Activated CD4-positive, alpha-beta T cell treated with anti-CD3 and anti-CD28 coated beads for 1 hour (primary cell): ENCODE data around the gene LHFPL6.

Experiments
- DNase-seq: peaks from one replicate; pipeline ENCODE4 v3.0.0-alpha.2; 2020

Gene LHFPL6

DNA sequence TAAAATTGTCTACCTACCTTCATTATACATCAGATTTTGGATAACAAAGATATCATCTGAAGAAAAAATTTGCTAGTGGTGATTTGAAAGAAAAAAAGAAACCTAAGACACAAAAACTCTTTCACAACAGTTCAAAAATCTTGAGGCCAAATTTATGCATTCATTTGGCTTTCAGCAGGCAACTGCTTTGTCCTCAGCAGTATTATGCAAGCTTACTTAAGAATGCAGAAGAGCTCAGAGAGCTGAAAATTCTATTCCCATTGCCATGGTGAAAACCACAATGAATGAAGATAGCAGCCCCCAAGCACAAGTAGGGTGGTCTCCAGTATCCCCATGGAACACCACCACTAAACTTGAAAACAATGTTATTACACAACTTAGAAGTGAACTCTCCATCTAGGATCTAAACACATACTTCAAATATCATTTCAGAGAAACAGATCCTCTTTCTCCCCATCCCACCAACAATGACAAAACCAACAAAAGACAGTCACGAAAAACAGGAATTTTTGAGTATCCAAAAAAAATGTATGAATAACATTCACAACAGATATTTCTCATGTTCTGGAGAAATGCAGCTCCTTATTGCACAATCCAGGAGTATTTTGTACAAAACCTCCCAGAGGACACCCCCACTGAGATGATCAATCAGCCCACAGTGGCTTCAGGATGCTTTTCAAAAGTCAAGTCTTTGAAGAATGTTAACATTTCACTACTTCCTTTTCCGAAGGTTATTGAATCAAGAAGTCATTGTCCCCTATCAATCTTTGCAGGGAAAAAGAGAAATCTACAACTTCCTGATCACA is 192.7 kb downstream of the LHFPL6 start:
- DNase-seq, result no peak

DNA sequence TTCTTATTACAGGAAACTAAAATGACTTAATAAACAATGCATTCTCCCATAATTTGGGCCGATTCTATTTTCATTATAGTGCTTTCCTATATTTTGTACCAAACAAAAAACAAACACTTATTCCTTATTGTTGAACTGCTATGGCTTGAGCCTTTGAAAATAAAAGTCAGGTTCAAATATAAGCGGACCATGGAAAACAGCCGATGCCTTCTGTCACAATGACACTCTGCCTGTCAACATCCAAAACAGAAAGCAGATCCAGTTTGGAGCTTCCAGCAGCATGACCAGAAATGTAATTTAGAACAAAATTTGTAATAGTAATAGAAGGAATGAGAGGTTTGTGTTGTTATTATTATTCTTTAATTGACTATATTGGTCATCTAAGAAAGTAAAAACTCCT is 194.5 kb downstream of the LHFPL6 start:
- no peak for DNase-seq

DNA sequence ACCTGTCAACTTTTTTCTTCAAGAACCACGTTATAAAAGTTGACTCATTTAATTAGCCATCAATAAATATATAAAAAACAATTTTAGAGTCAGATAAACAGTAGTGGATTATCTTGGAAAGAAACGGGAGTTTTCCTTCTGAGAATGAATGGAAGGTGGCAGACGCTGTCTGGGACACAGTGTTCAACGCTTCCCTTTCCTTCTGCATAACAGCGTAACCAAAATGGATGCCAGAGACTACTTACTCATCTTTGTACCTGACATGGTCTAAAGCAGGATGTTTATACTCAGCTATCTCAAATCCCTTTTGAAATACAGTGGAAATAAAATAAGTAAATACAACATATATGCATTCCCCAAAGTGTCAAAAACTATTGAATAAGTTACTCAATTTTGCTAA is 195.2 kb downstream of the LHFPL6 start:
- DNase-seq, result no peak

DNA sequence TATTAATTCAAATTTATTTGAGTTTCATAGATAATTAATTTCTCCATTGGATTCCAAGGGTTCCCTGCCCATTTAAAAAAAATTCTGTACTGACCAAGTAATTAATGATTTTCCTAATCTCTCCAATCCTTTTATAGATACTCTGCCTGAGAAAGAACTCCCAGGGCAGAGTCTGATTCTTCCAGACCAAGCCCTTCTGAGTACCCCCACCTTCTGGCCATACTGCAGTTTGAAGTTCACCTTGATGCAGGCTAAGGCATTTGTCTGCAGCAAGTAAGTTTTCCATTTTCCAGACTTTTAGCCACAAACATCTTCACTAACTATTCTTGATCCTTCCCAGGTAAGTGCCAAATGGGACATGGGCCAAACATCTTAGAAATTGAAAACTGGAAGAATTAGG is 195.9 kb downstream of the LHFPL6 start:
- no peak for DNase-seq

DNA sequence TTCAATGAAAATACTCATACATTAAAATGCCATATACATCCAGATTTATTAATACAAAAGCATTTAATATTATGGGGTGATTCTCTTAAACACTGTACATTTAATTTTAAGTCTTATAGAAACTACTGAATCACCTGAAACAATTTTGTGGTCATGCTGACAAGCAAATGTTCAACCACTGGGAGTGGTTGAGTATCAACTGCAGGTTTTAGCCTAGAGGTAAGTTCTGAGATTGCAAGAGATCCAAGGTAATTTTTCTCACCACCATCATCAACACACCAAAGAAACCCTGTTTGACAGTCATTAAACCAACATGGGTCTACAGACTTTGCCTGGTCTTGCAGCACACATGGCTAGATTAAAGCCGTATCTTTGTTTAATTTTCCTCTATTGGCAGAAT is 196.3 kb downstream of the LHFPL6 start:
- no peak for DNase-seq

DNA sequence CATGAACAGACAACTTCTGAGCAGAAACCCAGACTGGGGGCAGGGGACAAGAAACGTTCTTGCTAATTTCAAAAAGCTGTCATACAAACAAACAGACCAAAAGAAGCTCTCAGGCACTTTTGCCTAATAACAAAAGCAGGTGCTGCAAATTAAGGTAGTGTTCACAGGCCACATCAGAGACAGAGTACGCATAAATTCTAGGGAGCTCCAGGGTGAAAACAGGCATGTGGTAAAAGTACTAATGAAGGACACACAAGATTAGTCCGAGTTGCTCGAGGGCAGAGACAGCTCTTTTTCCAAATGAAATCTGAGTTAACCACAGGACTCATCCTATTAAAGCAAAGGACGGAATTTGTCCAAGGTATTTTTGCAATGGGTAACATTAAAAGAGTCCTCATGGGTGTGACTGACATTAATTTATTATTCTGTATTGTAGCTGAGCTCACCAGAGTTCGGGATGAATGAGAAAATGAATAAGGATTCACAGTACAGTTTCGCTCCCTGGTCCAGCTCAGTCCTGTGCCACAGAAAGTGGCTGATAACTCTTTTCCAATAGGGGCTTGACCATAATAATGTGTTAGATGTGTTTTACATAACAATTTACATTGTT is 197.3 kb downstream of the LHFPL6 start:
- no peak for DNase-seq

DNA sequence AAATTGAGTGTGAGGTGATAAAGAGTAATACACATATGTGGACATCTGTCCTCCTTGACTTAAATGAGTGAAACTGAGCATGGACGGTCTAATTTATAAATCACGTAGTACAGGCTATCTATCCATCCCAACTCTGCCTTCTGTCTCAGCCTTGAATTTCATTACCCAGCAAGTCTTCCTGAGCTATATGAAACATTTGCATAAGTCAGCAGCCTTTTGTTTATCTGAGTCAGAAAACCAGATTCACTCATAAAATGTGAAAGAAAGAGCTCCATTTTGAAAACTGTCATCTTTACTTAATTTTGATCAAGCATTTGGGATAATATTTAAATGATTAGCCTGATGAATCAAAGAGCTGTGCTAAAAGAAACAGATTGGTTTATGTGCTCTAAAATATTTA is 197.9 kb downstream of the LHFPL6 start:
- DNase-seq, result no peak

DNA sequence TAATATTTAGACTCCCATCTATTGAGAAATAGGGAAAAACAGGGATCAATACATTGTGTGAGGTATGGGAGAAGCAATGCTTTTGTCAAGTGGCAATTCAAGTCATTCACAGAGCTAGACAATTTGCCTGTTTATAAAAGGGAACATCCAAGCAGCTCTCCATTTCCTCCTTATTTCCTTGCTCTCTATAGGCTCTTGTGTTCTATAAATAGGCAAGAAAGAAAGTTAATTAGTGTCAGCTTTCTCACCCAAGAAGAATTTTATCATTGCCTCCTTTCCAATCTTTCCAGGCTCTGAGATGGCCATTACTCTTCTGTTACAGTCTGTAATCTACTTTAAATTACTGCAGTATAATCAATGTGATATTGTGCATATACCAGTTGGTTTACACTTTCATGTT is 199.9 kb downstream of the LHFPL6 start:
- DNase-seq, result no peak

DNA sequence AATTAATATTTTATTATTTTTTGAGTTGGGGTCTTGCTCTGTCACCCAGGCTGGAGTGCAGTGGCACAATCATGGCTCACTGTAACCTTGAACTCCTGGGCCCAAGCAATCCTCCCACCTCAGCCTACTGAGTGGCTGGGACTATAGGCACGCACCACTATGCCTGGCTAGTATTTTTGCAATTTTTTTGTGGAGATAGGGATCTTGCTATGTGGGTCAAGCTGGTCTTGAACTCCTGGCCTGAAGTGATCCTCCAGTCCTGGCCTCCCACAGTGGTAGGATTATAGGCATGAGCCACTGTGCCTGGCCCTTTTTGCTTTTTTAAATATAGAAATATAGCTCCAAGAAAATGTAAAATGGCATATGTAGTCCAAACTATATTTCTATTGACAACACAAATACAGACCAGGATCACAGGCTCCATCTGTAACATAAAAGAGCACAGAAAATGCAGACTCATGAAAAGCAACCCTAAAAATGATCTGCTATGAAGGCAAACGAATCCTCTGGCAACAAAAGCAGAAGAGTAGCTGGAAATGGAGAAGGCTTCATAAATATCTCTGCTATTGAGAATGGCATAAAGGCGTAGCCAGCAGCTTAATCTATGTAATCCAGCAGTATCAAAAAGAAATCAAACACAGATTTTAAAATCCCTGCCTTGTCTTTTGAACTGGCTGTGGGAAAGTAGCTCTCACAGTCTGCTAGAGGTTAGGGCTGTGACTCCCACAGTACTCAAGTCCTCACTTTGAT is 200.6 kb downstream of the LHFPL6 start:
- DNase-seq, result no peak

DNA sequence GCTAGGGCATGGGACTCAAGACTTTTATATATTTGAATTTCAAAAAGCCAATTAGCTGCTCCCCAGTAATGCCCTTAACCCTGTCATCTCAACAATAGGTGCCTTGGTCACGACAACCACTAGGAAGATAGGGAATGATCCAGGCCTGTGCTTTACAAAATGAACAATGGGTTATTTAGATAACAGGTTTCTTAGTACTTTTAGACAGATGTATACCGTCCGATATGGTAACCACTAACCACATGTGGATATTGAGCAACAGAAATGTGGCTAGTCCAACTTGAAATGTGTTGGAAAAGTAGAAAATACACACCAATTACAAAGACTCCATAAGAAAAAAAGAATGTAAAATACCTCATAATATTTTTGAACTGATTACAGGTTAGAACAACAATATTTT is 201.2 kb downstream of the LHFPL6 start:
- no peak for DNase-seq

DNA sequence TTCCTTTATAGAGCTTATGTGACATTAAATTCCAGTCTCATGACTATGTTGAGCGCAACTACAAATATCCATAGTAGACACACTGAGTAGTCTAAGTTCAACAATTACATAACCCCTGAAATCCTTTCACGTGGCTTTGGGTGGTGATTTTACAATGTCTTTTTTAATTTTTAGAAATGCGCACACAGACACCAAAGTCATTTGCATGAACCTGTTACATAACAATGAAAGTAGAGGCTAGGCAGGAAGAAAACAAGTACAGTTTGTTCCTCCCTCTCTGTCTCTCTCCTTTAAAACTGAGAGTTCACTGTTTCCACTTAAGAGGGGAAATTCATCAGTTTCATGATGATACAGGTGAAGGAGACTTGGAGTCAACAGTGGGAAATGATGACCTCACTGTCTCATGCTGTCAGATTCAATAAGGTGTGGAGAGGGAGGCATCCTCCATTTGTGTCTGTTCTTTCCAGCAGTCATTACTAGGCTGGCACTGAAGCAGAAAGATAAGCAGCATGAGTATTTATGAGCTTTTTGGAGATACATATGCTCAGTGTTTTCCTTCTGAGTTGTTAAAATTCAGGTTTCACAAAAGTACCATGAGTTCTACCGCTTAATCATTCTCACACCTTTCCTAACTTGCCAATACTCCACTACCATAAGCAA is 201.8 kb downstream of the LHFPL6 start:
- DNase-seq, result no peak

DNA sequence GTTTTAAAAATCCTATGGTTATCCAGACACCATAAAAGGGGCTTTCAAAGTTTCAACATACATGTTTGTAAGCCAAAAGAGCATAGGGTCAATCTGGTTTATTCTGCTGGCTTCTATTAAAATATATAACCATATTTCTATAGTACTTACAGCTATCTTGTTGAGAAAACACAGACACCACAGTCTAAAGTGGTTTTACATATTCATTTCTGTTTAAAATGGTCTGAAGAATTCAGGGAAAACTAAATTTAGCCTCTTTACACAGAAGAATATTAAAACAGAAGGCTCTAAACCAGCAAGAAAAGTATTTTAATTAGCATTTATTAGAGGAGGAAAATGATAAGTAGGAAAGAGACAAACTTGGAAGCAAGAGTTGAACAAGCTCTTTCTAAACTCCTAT is 203.9 kb downstream of the LHFPL6 start:
- DNase-seq, result no peak

DNA sequence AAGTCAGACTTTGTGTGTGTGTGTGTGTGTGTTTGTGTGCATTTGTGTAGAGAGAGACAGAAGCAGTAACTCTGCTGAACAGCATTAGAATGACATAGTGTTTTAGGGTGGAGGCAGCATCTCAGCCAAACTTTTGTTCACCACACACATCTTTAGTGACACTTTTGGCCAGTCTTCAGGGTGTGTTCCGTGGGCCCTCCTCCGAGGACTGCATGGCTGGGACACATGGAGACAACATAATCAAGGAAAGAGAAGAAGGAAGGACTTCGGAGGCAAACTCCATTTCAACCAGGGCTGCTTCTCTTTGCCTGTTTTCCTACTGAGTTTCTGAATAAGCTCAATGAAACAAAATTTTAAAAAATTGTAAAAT is 205.1 kb downstream of the LHFPL6 start:
- no peak for DNase-seq

DNA sequence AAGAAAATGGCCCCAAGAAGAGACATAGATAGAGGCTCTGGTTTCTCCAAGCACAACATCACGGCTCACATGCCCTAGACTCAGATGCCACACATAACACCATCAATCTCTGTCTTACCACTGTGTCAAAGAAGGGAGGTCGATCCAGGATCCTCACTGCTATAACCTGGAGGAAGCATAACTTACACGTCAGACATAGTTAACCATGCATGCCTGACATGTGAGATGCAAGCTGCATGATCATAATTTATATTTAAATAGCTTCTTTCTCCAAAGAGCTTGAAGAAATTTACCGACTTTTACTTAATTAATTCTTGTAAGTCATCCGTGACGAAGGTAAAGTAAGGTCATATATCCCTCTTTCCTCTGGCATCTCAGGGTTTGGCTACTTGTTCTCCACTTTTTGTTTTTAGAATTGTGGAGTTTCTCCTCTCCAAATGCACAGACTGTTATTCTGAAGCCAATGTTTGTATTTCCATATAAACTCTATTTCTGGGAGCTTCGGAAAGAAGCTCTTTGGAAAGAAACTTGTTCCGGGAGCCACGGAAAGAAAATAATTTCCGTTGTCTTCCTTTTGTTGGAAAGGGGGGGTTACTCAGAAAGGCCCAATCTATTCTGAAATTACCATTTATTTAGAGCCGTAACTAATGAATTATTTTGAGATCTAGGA is 205.6 kb downstream of the LHFPL6 start:
- no peak for DNase-seq

DNA sequence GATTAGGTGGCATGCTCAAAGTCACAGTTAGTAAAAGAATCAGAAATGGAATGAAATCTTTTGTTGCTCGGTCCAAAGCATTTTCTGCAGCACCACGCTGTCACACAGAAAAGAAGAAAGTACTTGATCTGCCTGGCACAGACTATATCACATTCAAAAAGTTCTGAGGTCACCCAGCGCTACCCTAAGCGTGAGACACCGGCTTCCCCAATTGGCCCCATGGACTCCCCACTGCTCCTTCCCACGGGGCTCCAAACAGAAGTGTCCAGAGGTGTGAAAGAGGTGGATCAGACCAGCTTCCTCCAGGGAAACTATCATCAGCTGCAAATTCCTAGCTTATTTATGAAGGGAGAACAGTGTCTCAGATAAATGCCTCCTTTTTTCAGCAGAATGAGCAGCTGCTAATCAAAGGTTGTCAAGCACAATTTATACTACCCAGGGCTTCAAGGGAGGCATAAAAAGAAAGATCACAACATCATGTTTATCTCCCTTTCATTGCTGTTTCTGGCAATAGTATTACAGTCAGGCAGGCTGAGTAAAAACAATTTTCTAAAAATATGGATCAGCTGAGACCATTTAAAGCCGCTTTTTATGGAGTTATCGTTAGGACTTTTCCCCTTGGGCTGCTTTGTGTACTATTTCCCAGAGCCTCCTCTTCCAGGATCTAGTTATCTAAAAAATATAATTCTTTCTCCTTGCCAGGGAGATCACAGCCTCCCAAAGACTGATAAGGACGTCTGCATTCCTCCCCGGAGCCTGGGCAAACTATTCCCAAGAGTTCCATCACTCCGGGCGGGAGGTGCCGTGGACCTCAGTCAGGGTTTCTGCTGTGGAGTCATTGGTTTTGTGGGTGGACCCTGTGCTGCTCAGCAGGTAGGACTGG is 208.0 kb downstream of the LHFPL6 start:
- DNase-seq, result no peak

DNA sequence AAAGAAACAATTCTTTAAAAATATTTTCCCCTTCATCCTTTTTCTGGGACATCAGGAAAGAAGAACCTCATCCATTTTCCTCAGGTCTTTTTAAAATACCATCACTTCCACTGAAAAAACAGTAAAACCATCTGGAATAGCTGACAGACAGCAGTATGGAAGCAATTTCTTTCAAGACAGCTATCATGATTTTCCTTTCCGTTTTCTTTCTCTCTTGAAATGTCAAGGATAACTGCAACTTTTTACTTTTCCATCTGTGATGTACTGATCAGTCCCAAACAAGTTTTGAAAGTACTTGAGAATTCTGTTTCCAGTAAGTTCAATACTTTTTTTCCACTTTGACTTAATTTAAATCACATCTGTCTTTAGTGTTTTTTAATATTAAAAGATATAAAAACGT is 211.2 kb downstream of the LHFPL6 start:
- no peak for DNase-seq

DNA sequence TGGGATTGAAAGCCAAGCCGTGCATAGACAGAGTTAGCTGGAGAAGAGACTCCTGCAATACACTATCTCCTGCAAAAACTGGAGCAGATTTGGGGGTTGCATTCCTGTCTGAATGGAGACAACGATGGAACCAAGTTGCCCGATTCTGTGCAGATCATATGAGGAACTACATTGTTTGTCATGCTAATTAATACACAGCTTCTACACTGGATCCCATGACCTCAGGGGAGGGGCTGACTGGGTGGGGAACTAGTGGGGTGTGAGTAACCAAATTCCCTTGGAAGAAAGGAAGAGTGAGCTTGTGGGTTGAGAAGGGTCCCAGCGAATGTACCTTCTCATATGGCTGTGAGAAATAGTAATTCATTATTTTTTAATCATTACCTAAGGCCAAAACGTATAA is 214.0 kb downstream of the LHFPL6 start:
- no peak for DNase-seq

DNA sequence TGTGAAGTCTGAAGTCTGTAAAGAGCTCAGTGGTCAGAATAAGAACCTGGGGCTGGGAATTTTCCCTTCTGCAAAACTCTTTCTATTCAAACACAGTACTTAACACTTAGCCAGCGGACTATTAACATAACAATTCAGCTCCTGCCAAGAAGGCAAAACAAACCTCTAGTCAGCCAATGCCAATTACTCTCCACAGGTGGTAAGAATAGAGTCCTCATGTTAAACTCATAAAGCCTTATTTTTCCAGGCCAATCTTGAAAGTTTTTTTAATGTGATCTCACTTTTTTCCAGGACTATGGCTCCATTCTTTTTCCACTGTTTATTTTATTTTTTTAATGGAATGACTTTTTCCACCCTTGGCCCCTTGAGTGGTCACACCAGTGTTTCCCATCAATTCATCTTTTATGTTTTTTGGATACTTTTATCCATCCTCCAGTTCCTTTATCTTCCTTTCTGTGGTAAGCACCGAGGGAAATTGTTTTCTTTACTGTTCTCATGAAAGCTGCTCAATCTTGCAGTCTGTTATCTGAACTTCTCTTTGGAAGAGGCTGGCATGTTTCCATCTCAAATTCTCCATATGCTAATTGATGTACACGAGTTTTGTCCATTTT is 217.3 kb downstream of the LHFPL6 start:
- DNase-seq, result no peak

DNA sequence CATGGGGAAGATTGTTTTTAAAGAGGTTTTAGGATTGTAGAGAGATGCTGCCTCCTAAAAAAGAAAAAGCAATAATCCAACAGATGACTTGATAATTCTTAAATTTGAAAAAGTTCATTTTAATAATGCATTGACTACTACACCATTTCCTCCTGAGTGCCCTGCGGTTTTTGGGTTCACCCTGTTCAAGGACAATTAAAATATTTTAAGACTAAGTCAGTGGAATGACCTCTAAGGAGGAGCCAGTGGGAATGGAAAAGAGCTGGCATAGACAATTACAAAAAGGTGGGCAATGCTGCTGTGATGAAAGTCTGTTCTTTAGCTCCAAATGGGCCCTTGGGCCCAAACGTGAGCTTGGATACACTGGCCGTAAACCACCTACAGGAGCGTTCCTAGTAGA is 217.8 kb downstream of the LHFPL6 start:
- no peak for DNase-seq

DNA sequence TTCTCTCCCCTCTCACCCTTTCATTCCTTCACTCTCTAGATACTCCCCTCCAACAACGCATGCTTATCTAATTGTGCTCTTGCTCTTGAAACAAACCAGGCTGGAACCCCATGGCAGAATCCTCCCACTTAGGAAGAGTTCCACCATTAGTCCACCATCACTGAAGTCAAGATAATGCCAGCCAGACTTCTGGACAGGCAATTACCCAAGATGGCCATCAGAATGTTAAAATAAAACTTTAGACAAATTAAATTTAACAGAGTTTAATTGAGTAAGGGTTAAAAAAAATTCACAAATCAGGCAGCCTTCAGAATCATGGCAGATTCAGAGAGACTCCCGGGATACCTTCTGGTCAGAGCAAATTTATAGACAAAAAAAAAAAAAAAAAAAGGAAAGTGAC is 221.5 kb downstream of the LHFPL6 start:
- no peak for DNase-seq
